ENCODE data around the gene VDR. TPM values are rescaled to one million over a fixed set of nuclear protein-coding genes. Genes with fewer than 3 reads are reported as not detected.

Gene VDR
- polyA plus RNA-seq, 3 donors = 6.0 to 14.8 (median 12.8) TPM

DNA sequence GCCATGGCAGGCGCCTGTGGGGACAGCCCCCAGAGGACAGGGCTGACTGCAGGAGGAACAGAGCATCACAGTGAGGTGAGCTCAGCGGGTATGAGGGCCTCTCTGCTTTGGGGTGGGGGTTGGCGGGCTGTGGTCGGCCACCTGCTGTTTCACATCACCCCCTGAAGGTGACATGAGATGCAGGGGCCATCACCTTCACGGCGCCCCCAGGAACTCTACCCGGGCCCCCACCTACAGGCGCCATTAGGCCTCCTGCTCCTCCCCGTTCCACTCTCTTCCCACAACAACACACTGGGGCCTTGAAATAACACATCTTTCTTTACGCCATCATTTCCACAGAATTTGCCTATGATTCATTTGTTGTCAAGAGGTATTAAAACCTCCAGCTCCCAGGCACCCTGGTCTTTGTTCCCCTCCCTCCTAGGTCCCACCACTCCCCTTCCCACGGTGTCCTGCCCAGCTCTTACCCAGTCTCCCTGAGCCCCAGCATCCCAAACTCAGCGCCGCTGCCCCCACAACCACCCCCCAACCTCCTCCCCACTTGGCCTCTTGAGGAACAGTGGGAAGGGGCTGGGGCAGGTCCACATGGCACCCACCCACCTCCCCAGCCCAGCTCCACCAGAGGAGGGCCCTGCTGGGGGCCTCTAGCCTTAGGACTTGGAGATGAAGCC lies 72.4 kb downstream of the VDR start:
- no peaks in the 10 kb centered on the region for H3K9me3 Mint-ChIP-seq
- H3K4me1 ChIP-seq (ENCODE audit: control insufficient read depth in 1 of 2, insufficient read depth in 2 of 2, low read length in 2 of 2) = peaks cover 60 to 77% of the 10 kb centered on the region in 2 donors
- no peaks in the 10 kb centered on the region for H3K36me3 ChIP-seq (replicated peaks in 1 of 2; ENCODE audit: control insufficient read depth in 1 of 2, insufficient read depth in 2 of 2, low read length in 2 of 2)
- H2AFZ ChIP-seq (ENCODE audit: insufficient read depth, low read depth, low read length, poor library complexity, severe bottlenecking) = no peak overlapping the region
- H3K4me1 Mint-ChIP-seq = peaks cover 70% of the 10 kb centered on the region
- no peaks in the 10 kb centered on the region for H3K79me2 ChIP-seq (ENCODE audit: insufficient read depth, low read length)
- whole genome bisulfite sequencing (ENCODE audit: insufficient coverage) = 86% methylated on average over 7 of the region's 13 CpGs
- H3K27me3 Mint-ChIP-seq (ENCODE audit: low read depth in 3 of 3) = peaks cover 0 to 2% (median 0%) of the 10 kb centered on the region in 3 donors
- no peak overlapping the region for H3K4me3 ChIP-seq (replicated peaks in 1 of 3; ENCODE audit: low read depth in 2 of 3, low read length in 3 of 3)
- no peak overlapping the region for H3K4me3 Mint-ChIP-seq
- no peak for DNase-seq
- no peaks in the 10 kb centered on the region for H4K20me1 ChIP-seq (ENCODE audit: insufficient read depth, low read length)
- peak overlapping the region in 1 of 7 donors; percentile 26 for H3K27ac Mint-ChIP-seq
- no peaks in the 10 kb centered on the region for H3K36me3 Mint-ChIP-seq
- H3K4me2 ChIP-seq (replicated peaks; ENCODE audit: extremely low read depth, low read length, poor library complexity, severe bottlenecking) = no peak overlapping the region
- H3K9ac ChIP-seq (ENCODE audit: insufficient read depth, low read length, poor library complexity, severe bottlenecking) = no peak overlapping the region
- no peak overlapping the region for H3K27ac ChIP-seq (ENCODE audit: low read depth in 1 of 2, low read length in 2 of 2)
- TF ChIP-seq, protein P1, sequence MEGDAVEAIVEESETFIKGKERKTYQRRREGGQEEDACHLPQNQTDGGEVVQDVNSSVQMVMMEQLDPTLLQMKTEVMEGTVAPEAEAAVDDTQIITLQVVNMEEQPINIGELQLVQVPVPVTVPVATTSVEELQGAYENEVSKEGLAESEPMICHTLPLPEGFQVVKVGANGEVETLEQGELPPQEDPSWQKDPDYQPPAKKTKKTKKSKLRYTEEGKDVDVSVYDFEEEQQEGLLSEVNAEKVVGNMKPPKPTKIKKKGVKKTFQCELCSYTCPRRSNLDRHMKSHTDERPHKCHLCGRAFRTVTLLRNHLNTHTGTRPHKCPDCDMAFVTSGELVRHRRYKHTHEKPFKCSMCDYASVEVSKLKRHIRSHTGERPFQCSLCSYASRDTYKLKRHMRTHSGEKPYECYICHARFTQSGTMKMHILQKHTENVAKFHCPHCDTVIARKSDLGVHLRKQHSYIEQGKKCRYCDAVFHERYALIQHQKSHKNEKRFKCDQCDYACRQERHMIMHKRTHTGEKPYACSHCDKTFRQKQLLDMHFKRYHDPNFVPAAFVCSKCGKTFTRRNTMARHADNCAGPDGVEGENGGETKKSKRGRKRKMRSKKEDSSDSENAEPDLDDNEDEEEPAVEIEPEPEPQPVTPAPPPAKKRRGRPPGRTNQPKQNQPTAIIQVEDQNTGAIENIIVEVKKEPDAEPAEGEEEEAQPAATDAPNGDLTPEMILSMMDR (IDR thresholded peaks at IDR 0.05) = no peak
- no peaks in the 10 kb centered on the region for H3K27me3 ChIP-seq (ENCODE audit: control insufficient read depth in 2 of 2, insufficient read depth in 2 of 2, low read length in 2 of 2)
- intact Hi-C loops (cut with micrococcal nuclease) = loop anchor here (10.0 kb wide), 1 partner anchor 48 kb away; no protein-coding TSS in a partner anchor
- H3K9me3 ChIP-seq (replicated peaks in 1 of 2; ENCODE audit: control insufficient read depth in 1 of 2, insufficient read depth in 1 of 2, low read length in 2 of 2) = no peaks in the 10 kb centered on the region

DNA sequence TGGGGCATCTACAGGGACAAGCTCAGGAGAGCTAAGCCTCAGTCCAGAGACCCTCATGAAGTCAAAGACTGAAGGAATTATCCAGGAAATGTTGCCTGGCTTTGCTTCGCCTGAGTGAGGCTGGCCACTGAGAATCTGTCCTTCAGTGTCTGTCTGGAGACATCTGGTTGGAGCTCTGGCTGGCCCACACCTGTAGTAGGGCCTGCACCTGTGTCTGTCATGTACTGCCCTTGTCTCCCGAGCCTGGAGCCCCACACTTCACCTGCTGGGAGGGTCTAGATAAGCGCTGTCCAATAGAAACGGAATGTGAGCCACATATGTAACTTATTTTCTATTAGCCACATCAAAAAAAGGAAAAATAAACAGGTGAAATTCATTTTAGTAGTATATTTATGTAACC lies 75.2 kb downstream of the VDR start:
- H3K27ac ChIP-seq (ENCODE audit: low read depth in 1 of 2, low read length in 2 of 2) = peak overlapping the region in 1 of 2 donors; percentile 71
- TF ChIP-seq, protein P1 (IDR thresholded peaks at IDR 0.05) = no peak
- Mint-ChIP-seq H3K36me3 (no peaks in the 10 kb centered on the region), H3K9me3 (no peaks in the 10 kb centered on the region), H3K27ac (peak overlapping the region in 4 of 7 donors; percentile 4 to 83 (median 52)), H3K4me3 (no peak overlapping the region), H3K4me1 (peaks cover 74% of the 10 kb centered on the region), H3K27me3 (ENCODE audit: low read depth in 3 of 3) (peaks cover 0 to 3% (median 2%) of the 10 kb centered on the region in 3 donors)
- no peaks in the 10 kb centered on the region for H3K79me2 ChIP-seq (ENCODE audit: insufficient read depth, low read length)
- peaks cover 58 to 84% of the 10 kb centered on the region in 2 donors for H3K4me1 ChIP-seq (ENCODE audit: control insufficient read depth in 1 of 2, insufficient read depth in 2 of 2, low read length in 2 of 2)
- H3K36me3 ChIP-seq (replicated peaks in 1 of 2; ENCODE audit: control insufficient read depth in 1 of 2, insufficient read depth in 2 of 2, low read length in 2 of 2) = no peaks in the 10 kb centered on the region
- DNase-seq = no peak
- H3K9me3 ChIP-seq (replicated peaks in 1 of 2; ENCODE audit: control insufficient read depth in 1 of 2, insufficient read depth in 1 of 2, low read length in 2 of 2) = no peaks in the 10 kb centered on the region
- intact Hi-C loops (cut with micrococcal nuclease) = no loop called here
- H3K4me2 ChIP-seq (replicated peaks; ENCODE audit: extremely low read depth, low read length, poor library complexity, severe bottlenecking) = peak overlapping the region; percentile 63
- H3K27me3 ChIP-seq (ENCODE audit: control insufficient read depth in 2 of 2, insufficient read depth in 2 of 2, low read length in 2 of 2) = no peaks in the 10 kb centered on the region
- no peak overlapping the region for H3K9ac ChIP-seq (ENCODE audit: insufficient read depth, low read length, poor library complexity, severe bottlenecking)
- H3K4me3 ChIP-seq (replicated peaks in 1 of 3; ENCODE audit: low read depth in 2 of 3, low read length in 3 of 3) = peak overlapping the region in 1 of 3 experiments; percentile 56
- no peaks in the 10 kb centered on the region for H4K20me1 ChIP-seq (ENCODE audit: insufficient read depth, low read length)
- 27% methylated on average over 1 of the region's 4 CpGs for WGBS (ENCODE audit: insufficient coverage)
- H2AFZ ChIP-seq (ENCODE audit: insufficient read depth, low read depth, low read length, poor library complexity, severe bottlenecking) = no peak overlapping the region
